ENCODE data around the gene CCPG1. TPM values are rescaled to one million over a fixed set of nuclear protein-coding genes. Genes with fewer than 3 reads are reported as not detected.

Gene CCPG1
- total and polyA plus RNA-seq, 2 of the 13 experiments (the other 11 are each of a cell fraction or from before 2014, with no cell fraction given), result 16.1 to 19.5 TPM

- no peak overlapping the region for H3K4me2 ChIP-seq (ENCODE audit: low read depth, low read length)
- WGBS (ENCODE audit: low lambda C conversion rate), result 100% methylated on average over 1 of the region's 1 CpG
- H3K4me1 ChIP-seq (ENCODE audit: insufficient read depth, low read length), result no peaks in the 10 kb centered on the region
- no peaks in the 10 kb centered on the region for H3K79me2 ChIP-seq (ENCODE audit: insufficient read depth, low read length)
- ChIA-PET POLR2A (interaction anchor here (0.9 kb wide), 1 partner anchor 13 kb away, joined by 4 read pairs; the partner anchor contains the start of gene CCPG1), CTCF (ENCODE audit: low intra/inter-chr PET ratio, low total read pairs) (no interaction called here)
- in situ Hi-C loops (cut with HindIII; ENCODE audit: extremely low pct_ligation_motif_present, low pct_unique_long_range_greater_than_20kb), result no loop called here
- no peak for FAIRE-seq
- no peaks in the 10 kb centered on the region for H3K27me3 ChIP-seq (ENCODE audit: control insufficient read depth in 1 of 2, insufficient read depth in 2 of 2, low read length in 2 of 2)
- TF ChIP-seq MEIS1 (CRISPR knock-in tag; IDR thresholded peaks at IDR 0.05; ENCODE audit: borderline replicate concordance) (no peak), THYN1 (CRISPR knock-in tag; IDR thresholded peaks at IDR 0.05; ENCODE audit: borderline replicate concordance, low read depth) (no peak), FOSL2 (CRISPR knock-in tag; IDR thresholded peaks at IDR 0.05) (no peak)
- TF ChIP-seq, protein P1, sequence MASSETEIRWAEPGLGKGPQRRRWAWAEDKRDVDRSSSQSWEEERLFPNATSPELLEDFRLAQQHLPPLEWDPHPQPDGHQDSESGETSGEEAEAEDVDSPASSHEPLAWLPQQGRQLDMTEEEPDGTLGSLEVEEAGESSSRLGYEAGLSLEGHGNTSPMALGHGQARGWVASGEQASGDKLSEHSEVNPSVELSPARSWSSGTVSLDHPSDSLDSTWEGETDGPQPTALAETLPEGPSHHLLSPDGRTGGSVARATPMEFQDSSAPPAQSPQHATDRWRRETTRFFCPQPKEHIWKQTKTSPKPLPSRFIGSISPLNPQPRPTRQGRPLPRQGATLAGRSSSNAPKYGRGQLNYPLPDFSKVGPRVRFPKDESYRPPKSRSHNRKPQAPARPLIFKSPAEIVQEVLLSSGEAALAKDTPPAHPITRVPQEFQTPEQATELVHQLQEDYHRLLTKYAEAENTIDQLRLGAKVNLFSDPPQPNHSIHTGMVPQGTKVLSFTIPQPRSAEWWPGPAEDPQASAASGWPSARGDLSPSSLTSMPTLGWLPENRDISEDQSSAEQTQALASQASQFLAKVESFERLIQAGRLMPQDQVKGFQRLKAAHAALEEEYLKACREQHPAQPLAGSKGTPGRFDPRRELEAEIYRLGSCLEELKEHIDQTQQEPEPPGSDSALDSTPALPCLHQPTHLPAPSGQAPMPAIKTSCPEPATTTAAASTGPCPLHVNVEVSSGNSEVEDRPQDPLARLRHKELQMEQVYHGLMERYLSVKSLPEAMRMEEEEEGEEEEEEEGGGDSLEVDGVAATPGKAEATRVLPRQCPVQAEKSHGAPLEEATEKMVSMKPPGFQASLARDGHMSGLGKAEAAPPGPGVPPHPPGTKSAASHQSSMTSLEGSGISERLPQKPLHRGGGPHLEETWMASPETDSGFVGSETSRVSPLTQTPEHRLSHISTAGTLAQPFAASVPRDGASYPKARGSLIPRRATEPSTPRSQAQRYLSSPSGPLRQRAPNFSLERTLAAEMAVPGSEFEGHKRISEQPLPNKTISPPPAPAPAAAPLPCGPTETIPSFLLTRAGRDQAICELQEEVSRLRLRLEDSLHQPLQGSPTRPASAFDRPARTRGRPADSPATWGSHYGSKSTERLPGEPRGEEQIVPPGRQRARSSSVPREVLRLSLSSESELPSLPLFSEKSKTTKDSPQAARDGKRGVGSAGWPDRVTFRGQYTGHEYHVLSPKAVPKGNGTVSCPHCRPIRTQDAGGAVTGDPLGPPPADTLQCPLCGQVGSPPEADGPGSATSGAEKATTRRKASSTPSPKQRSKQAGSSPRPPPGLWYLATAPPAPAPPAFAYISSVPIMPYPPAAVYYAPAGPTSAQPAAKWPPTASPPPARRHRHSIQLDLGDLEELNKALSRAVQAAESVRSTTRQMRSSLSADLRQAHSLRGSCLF (CRISPR knock-in tag; IDR thresholded peaks at IDR 0.05; ENCODE audit: borderline replicate concordance), result no peak
- TF ChIP-seq, protein P2, sequence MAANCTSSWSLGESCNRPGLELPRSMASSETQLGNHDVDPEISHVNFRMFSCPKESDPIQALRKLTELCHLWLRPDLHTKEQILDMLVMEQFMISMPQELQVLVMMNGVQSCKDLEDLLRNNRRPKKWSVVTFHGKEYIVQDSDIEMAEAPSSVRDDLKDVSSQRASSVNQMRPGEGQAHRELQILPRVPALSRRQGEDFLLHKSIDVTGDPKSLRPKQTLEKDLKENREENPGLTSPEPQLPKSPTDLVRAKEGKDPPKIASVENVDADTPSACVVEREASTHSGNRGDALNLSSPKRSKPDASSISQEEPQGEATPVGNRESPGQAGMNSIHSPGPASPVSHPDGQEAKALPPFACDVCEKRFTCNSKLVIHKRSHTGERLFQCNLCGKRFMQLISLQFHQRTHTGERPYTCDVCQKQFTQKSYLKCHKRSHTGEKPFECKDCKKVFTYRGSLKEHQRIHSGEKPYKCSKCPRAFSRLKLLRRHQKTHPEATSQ (CRISPR knock-in tag; IDR thresholded peaks at IDR 0.05; ENCODE audit: borderline replicate concordance), result no peak
- no TSS peak for BruUV-seq (replicated peaks)
- H3K36me3 ChIP-seq (replicated peaks in 1 of 2; ENCODE audit: control insufficient read depth in 1 of 2, insufficient read depth in 2 of 2, low read length in 2 of 2), result no peaks in the 10 kb centered on the region
- H2AFZ ChIP-seq (ENCODE audit: low read length), result no peak overlapping the region
- H4K20me1 ChIP-seq (ENCODE audit: insufficient read depth, low read length), result no peaks in the 10 kb centered on the region
- H3K9me3 ChIP-seq (ENCODE audit: low read length), result no peaks in the 10 kb centered on the region
- DNase-seq (ENCODE audit: low spot score), result no peak
- no peak for ATAC-seq
- intact Hi-C loops (cut with micrococcal nuclease; ENCODE audit: unreplicated experiment), result no loop called here
- H3K9ac ChIP-seq (ENCODE audit: insufficient read depth, low read depth, low read length), result no peak overlapping the region
- no peak overlapping the region for H3K4me3 ChIP-seq (replicated peaks in 1 of 3; ENCODE audit: insufficient read depth in 1 of 3, low read depth in 2 of 3, low read length in 3 of 3)
- H3K27ac ChIP-seq (ENCODE audit: extremely low read length, insufficient read depth, low read length), result no peak overlapping the region
Measured at GRCh38 chr15:55394694-55395093, 13.5 kb downstream of the CCPG1 start.

Data from HepG2 (cell line).